ENCODE data around the gene OTOP3. TPM values are rescaled to one million over a fixed set of nuclear protein-coding genes. Genes with fewer than 3 reads are reported as not detected.

The OTOP3 gene
- total RNA-seq (2022) (not detected in 2 replicates), Bru-seq, nascent RNA (not detected), BruChase-seq, experiment 1, labeled RNA remaining after a 2-hour chase (not detected), BruChase-seq, experiment 2, labeled RNA remaining after a 6-hour chase (not detected)
- long read RNA-seq = 0 reads

GRCh38 chr17:74935585-74936469, at the start of gene OTOP3:
Gene OTOP3 (plus strand): TSS chr17:74935898. CDS start chr17:74935922, 24 bp downstream.
- H3K27me3 ChIP-seq (replicated peaks; ENCODE audit: control insufficient read depth, insufficient read depth, low read length) = no peaks in the 10 kb centered on the region; the same call in 1 of the 2 replicates
- no peak within 1 kb of the TSS for H3K27ac Mint-ChIP-seq (ENCODE audit: unreplicated experiment)
- no peak within 1 kb of the TSS for H3K4me3 Mint-ChIP-seq (ENCODE audit: unreplicated experiment)
- H3K36me3 Mint-ChIP-seq (ENCODE audit: insufficient read depth, unreplicated experiment) = no peaks in the 10 kb centered on the region
- H3K4me1 ChIP-seq = no peaks in the 10 kb centered on the region
- H3K4me3 ChIP-seq (ENCODE audit: low read depth, low read length) = no peak within 1 kb of the TSS
- no TSS peak for BruUV-seq (replicated peaks)
- intact Hi-C loops (cut with micrococcal nuclease; ENCODE audit: unreplicated experiment) = no loop called here
- no peak for TF ChIP-seq CTCF (IDR thresholded peaks at IDR 0.05; ENCODE audit: insufficient read depth in 1 of 2, low read depth in 1 of 2, low read length in 1 of 2, severe bottlenecking in 1 of 2, unreplicated experiment in 1 of 2)
- peaks cover 16% of the 10 kb centered on the region for H3K27me3 Mint-ChIP-seq (ENCODE audit: insufficient read depth, unreplicated experiment)
- ChIA-PET CTCF (interaction anchor here (1.2 to 1.6 kb wide), 3 partner anchors 14 to 26 kb away, joined by 3 to 5 read pairs (median 4); no protein-coding TSS in a partner anchor), POLR2A (no interaction called here)
- no peak for DNase-seq
- H3K9me3 Mint-ChIP-seq (ENCODE audit: unreplicated experiment) = no peaks in the 10 kb centered on the region
- H3K36me3 ChIP-seq (ENCODE audit: control insufficient read depth, insufficient read depth, low read length) = no peaks in the 10 kb centered on the region
- no peaks in the 10 kb centered on the region for H3K9me3 ChIP-seq
- peaks cover 12% of the 10 kb centered on the region for H3K4me1 Mint-ChIP-seq (ENCODE audit: low read depth, unreplicated experiment)

GRCh38 chr17:74888469-74888868, 47.2 kb upstream of the OTOP3 start:
- Histone ChIP-seq H3K4me3 (ENCODE audit: low read depth, low read length) (no peak overlapping the region), H3K27me3 (replicated peaks; ENCODE audit: control insufficient read depth, insufficient read depth, low read length) (no peaks in the 10 kb centered on the region), H3K9me3 (no peaks in the 10 kb centered on the region), H3K4me1 (peaks cover 5% of the 10 kb centered on the region; the same call in 1 of the 2 replicates), H3K36me3 (ENCODE audit: control insufficient read depth, insufficient read depth, low read length) (no peaks in the 10 kb centered on the region)
- H3K36me3 Mint-ChIP-seq (ENCODE audit: insufficient read depth, unreplicated experiment) = no peaks in the 10 kb centered on the region
- no peak for DNase-seq
- no peak overlapping the region for H3K4me3 Mint-ChIP-seq (ENCODE audit: unreplicated experiment)
- H3K27me3 Mint-ChIP-seq (ENCODE audit: insufficient read depth, unreplicated experiment) = peaks cover 2% of the 10 kb centered on the region
- ChIA-PET CTCF (no interaction called here), POLR2A (no interaction called here)
- no peak for TF ChIP-seq CTCF (IDR thresholded peaks at IDR 0.05; ENCODE audit: insufficient read depth in 1 of 2, low read depth in 1 of 2, low read length in 1 of 2, severe bottlenecking in 1 of 2, unreplicated experiment in 1 of 2)
- H3K4me1 Mint-ChIP-seq (ENCODE audit: low read depth, unreplicated experiment) = no peaks in the 10 kb centered on the region
- no TSS peak for BruUV-seq (replicated peaks)
- no peak overlapping the region for H3K27ac Mint-ChIP-seq (ENCODE audit: unreplicated experiment)
- intact Hi-C loops (cut with micrococcal nuclease; ENCODE audit: unreplicated experiment) = no loop called here
- no peaks in the 10 kb centered on the region for H3K9me3 Mint-ChIP-seq (ENCODE audit: unreplicated experiment)

GRCh38 chr17:74890554-74890953, 45.1 kb upstream of the OTOP3 start:
- Mint-ChIP-seq H3K36me3 (ENCODE audit: insufficient read depth, unreplicated experiment) (no peaks in the 10 kb centered on the region), H3K27me3 (ENCODE audit: insufficient read depth, unreplicated experiment) (peaks cover 2% of the 10 kb centered on the region), H3K4me1 (ENCODE audit: low read depth, unreplicated experiment) (peaks cover 9% of the 10 kb centered on the region), H3K27ac (ENCODE audit: unreplicated experiment) (no peak overlapping the region), H3K4me3 (ENCODE audit: unreplicated experiment) (no peak overlapping the region), H3K9me3 (ENCODE audit: unreplicated experiment) (no peaks in the 10 kb centered on the region)
- no peak for TF ChIP-seq CTCF (IDR thresholded peaks at IDR 0.05; ENCODE audit: insufficient read depth in 1 of 2, low read depth in 1 of 2, low read length in 1 of 2, severe bottlenecking in 1 of 2, unreplicated experiment in 1 of 2)
- Histone ChIP-seq H3K9me3 (no peaks in the 10 kb centered on the region), H3K27me3 (replicated peaks; ENCODE audit: control insufficient read depth, insufficient read depth, low read length) (no peaks in the 10 kb centered on the region), H3K4me3 (ENCODE audit: low read depth, low read length) (no peak overlapping the region), H3K4me1 (peaks cover 5% of the 10 kb centered on the region; the same call in 1 of the 2 replicates), H3K36me3 (ENCODE audit: control insufficient read depth, insufficient read depth, low read length) (no peaks in the 10 kb centered on the region)
- ChIA-PET POLR2A (no interaction called here), CTCF (interaction anchor here (0.6 kb wide), 1 partner anchor 16 kb away, joined by 3 read pairs; no protein-coding TSS in a partner anchor)
- no peak for DNase-seq
- intact Hi-C loops (cut with micrococcal nuclease; ENCODE audit: unreplicated experiment) = no loop called here
- no TSS peak for BruUV-seq (replicated peaks)

Measured in Caco-2 (cell line).